Kidney epithelial cell (primary cell): ENCODE measurements around the gene STARD13. TPM values are rescaled to one million over a fixed set of nuclear protein-coding genes. Genes with fewer than 3 reads are reported as not detected.

Experiments used
- DNase-seq: peaks from one replicate; pipeline ENCODE4 v3.0.0-alpha.2; 2010; ENCODE audit warnings: low read depth
- H3K27me3 ChIP-seq: 2 replicates; pipeline ENCODE4 v1.6.0; 2011; ENCODE audit warnings: low read length; ENCODE audit not compliant: control insufficient read depth, insufficient read depth
- H3K36me3 ChIP-seq: 2 replicates; pipeline ENCODE4 v1.5.1; 2011; ENCODE audit warnings: low read length; ENCODE audit not compliant: control insufficient read depth, insufficient read depth
- H3K4me3 ChIP-seq: 2 replicates; pipeline ENCODE4 v1.5.1; 2011; ENCODE audit warnings: low read depth, mild to moderate bottlenecking, control low read depth, low read length
- CTCF ChIP-seq: IDR thresholded peaks from 2 replicates; pipeline ENCODE4 v1.5.1; 2011; ENCODE audit warnings: mild to moderate bottlenecking, moderate library complexity, low read length, control low read depth, inconsistent platforms; ENCODE audit not compliant: insufficient read depth, poor library complexity, severe bottlenecking
- total RNA-seq: library from RNA; depleted of rRNA; stranded (reverse); fragments of >200 nt; gene quantifications from 2 replicates; pipeline ENCODE4 v1.2.3, GENCODE V29; 2015

STARD13 gene
- total RNA-seq, 1 donor from 2014 or later: 10.1 TPM

GRCh38 chr13:33139184-33139583 lies 146.4 kb downstream of the STARD13 start:
- no peak overlapping the region for H3K4me3 ChIP-seq
- DNase-seq: no peak
- H3K27me3 ChIP-seq: no peaks in the 10 kb centered on the region
- no peaks in the 10 kb centered on the region for H3K36me3 ChIP-seq
- no peak for TF ChIP-seq CTCF

- Histone ChIP-seq H3K36me3 (no peaks in the 10 kb centered on the region), H3K4me3 (no peak overlapping the region), H3K27me3 (no peaks in the 10 kb centered on the region)
- no peak for TF ChIP-seq CTCF
- no peak for DNase-seq
Observed at GRCh38 chr13:33138441-33138840, 147.1 kb downstream of the STARD13 start.

- TF ChIP-seq CTCF: no peak
- no peak for DNase-seq
- Histone ChIP-seq H3K27me3 (no peaks in the 10 kb centered on the region), H3K4me3 (no peak overlapping the region), H3K36me3 (no peaks in the 10 kb centered on the region)
Observed at GRCh38 chr13:33137721-33138120, 147.8 kb downstream of the STARD13 start.

- Histone ChIP-seq H3K4me3 (no peak overlapping the region), H3K27me3 (no peaks in the 10 kb centered on the region), H3K36me3 (no peaks in the 10 kb centered on the region)
- no peak for TF ChIP-seq CTCF
- DNase-seq: no peak
Observed at GRCh38 chr13:33135097-33135496, 150.5 kb downstream of the STARD13 start.

- no peak for TF ChIP-seq CTCF
- no peak for DNase-seq
- H3K36me3 ChIP-seq: no peaks in the 10 kb centered on the region
- no peaks in the 10 kb centered on the region for H3K27me3 ChIP-seq
- no peak overlapping the region for H3K4me3 ChIP-seq
Observed at GRCh38 chr13:33134213-33134612, 151.3 kb downstream of the STARD13 start.

- H3K4me3 ChIP-seq: no peak overlapping the region
- peaks cover 1% of the 10 kb centered on the region for H3K36me3 ChIP-seq
- H3K27me3 ChIP-seq: no peaks in the 10 kb centered on the region
- no peak for TF ChIP-seq CTCF
- DNase-seq: no peak
Observed at GRCh38 chr13:33132644-33133440, 152.7 kb downstream of the STARD13 start.
